CD4-positive, CD25-positive, alpha-beta regulatory T cell (primary cell): ENCODE results near the gene MIPEP. TPM values are rescaled to one million over a fixed set of nuclear protein-coding genes. Genes with fewer than 3 reads are reported as not detected.
A peak's percentile ranks its signal among the peaks of the same experiment; 100 is the strongest.

Source experiments
- ATAC-seq, 2 donors: fragments of 150-1000 bp; cut with Tn5 transposase; one replicate each; pipeline ENCODE4 v1.10.0; 2021; ENCODE audit warnings: low read depth in 2 of 2, moderate number of reproducible peaks in 2 of 2, moderate library complexity in 1 of 2
- DNase-seq, 3 donors: peaks; one replicate each; pipeline versions ENCODE4 v3.0.0 to v3.0.0-alpha.2; 2012 to 2022; ENCODE audit warnings: mixed read lengths in 1 of 3
- H3K27ac ChIP-seq: one replicate; pipeline ENCODE4 v1.7.0; 2013; ENCODE audit warnings: mild to moderate bottlenecking, low read length; ENCODE audit not compliant: insufficient read depth, poor library complexity, severe bottlenecking
- H3K27me3 ChIP-seq: one replicate; pipeline ENCODE4 v1.7.0; 2013; ENCODE audit warnings: low read length; ENCODE audit not compliant: control insufficient read depth, insufficient read depth
- H3K36me3 ChIP-seq: one replicate; pipeline ENCODE4 v1.7.0; 2013; ENCODE audit warnings: mild to moderate bottlenecking, low read length, moderate library complexity; ENCODE audit not compliant: control insufficient read depth, insufficient read depth
- H3K4me1 ChIP-seq: 2 replicates; pipeline ENCODE4 v1.7.0; 2013; ENCODE audit warnings: mild to moderate bottlenecking, low read length; ENCODE audit not compliant: insufficient read depth, control insufficient read depth, poor library complexity, severe bottlenecking
- H3K4me3 ChIP-seq: one replicate; pipeline ENCODE4 v1.7.0; 2013; ENCODE audit warnings: low read depth, mild to moderate bottlenecking, low read length, moderate library complexity
- H3K9me3 ChIP-seq, 2 experiments: 1 replicate in 1 of 2; 2 replicates in 1 of 2; pipeline ENCODE4 v1.7.0; 2013; ENCODE audit warnings: low read length in 2 of 2, mild to moderate bottlenecking in 1 of 2, moderate library complexity in 1 of 2; ENCODE audit not compliant: control insufficient read depth in 2 of 2
- H3K27ac Mint-ChIP-seq, 3 donors: one replicate each; pipeline ENCODE4 v1.8.0; 2020 to 2022; ENCODE audit warnings: mild to moderate bottlenecking in 3 of 3, mixed read lengths in 3 of 3, moderate library complexity in 2 of 3
- H3K27me3 Mint-ChIP-seq: one replicate; pipeline ENCODE4 v1.8.0; 2022; ENCODE audit warnings: mild to moderate bottlenecking, mixed read lengths
- H3K36me3 Mint-ChIP-seq: one replicate; pipeline ENCODE4 v1.8.0; 2020; ENCODE audit warnings: mixed read lengths
- H3K4me1 Mint-ChIP-seq, 4 donors: one replicate each; pipeline ENCODE4 v1.8.0; 2020 to 2022; ENCODE audit warnings: mixed read lengths in 4 of 4, mild to moderate bottlenecking in 1 of 4
- H3K4me3 Mint-ChIP-seq, 4 donors: one replicate each; pipeline ENCODE4 v1.8.0; 2020 to 2022; ENCODE audit warnings: mild to moderate bottlenecking in 4 of 4, mixed read lengths in 4 of 4, moderate library complexity in 3 of 4
- H3K9me3 Mint-ChIP-seq, 7 donors: one replicate each; pipeline ENCODE4 v1.8.0; 2020 to 2022; ENCODE audit warnings: mixed read lengths in 7 of 7, mild to moderate bottlenecking in 3 of 7, moderate library complexity in 2 of 7
- polyA plus RNA-seq, 4 donors: library from polyadenylated mRNA; unstranded; fragments of 300-500 nt; fragmentation: Illumina TruSeq; gene quantifications; one replicate each; pipeline ENCODE4 v1.2.3, GENCODE V29; 2021
- total RNA-seq: library from RNA; stranded (reverse); gene quantifications from one replicate; pipeline ENCODE4 v1.2.3, GENCODE V29; 2022

MIPEP gene
- total and polyA plus RNA-seq, 5 donors from 2014 or later = 4.9 to 22.0 (median 19.3) TPM

DNA sequence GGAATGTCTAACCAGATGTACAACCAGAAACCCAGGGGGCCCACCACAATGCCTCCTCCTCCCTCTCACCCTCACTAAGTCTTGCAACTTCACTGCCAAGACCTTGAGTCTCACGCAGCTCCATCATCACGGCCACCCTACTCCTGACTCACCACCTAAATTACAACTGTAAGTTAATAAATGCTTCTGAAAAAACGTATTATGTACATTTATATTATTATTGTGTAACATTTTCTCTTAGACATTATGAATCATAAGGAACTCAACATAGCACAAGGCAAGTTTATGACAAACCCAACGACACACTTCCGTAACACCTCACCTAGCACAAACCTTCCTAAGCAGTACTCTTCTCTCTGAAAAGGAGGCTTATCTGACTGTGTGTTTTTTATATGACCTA, 20.7 kb downstream of the MIPEP start:
- Histone ChIP-seq H3K27ac (no peak overlapping the region), H3K4me1 (no peaks in the 10 kb centered on the region), H3K9me3 (no peaks in the 10 kb centered on the region), H3K4me3 (no peak overlapping the region), H3K36me3 (peaks cover 7% of the 10 kb centered on the region), H3K27me3 (no peaks in the 10 kb centered on the region)
- H3K27ac Mint-ChIP-seq = no peak overlapping the region
- no peak overlapping the region for H3K4me3 Mint-ChIP-seq
- H3K27me3 Mint-ChIP-seq = no peaks in the 10 kb centered on the region
- H3K4me1 Mint-ChIP-seq = peaks cover 0 to 5% (median 2%) of the 10 kb centered on the region in 4 donors
- DNase-seq = no peak
- peaks cover 6% of the 10 kb centered on the region for H3K36me3 Mint-ChIP-seq
- ATAC-seq = no peak
- H3K9me3 Mint-ChIP-seq = no peaks in the 10 kb centered on the region

- H3K27me3 ChIP-seq = no peaks in the 10 kb centered on the region
- peaks cover 7% of the 10 kb centered on the region for H3K36me3 ChIP-seq
- no peaks in the 10 kb centered on the region for H3K4me1 ChIP-seq
- H3K4me3 ChIP-seq = no peak overlapping the region
- Mint-ChIP-seq H3K27ac (no peak overlapping the region), H3K4me1 (peaks cover 0 to 5% (median 2%) of the 10 kb centered on the region in 4 donors), H3K27me3 (no peaks in the 10 kb centered on the region), H3K9me3 (no peaks in the 10 kb centered on the region), H3K36me3 (peaks cover 8% of the 10 kb centered on the region), H3K4me3 (no peak overlapping the region)
- ATAC-seq (no peak), DNase-seq (no peak)
- H3K27ac ChIP-seq = no peak overlapping the region
- no peaks in the 10 kb centered on the region for H3K9me3 ChIP-seq
These were observed 22.1 kb downstream of the MIPEP start for GRCh38 chr13:23867027-23867491.

DNA sequence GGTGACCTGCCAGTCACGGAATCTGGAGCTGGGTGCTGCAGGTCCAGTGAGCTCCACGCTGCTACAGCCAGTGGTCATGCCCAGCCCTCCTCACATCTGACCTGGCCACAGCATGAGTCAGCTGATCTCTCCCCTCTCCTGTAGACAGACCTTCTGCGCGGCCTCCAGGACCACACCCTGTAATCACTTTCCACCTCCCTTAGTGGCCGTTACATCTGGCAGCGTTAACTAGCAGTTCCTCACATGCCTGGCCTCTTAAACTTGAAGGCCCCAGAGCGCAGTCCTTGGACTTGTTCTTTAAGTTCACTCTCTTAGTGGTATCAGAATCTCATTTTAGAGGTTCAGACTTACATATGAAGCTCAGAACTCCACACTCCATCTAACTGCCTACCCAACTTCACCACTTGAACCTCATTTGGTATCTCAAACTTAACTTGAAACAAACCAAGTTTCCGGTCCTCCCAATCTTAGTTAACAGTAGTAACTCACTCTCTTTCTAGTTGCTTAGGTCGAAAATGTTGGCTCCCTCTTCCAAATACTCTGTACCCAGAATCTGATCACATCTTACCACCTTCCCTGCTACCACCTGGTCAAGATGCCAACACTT, 22.7 kb downstream of the MIPEP start:
- Mint-ChIP-seq H3K4me1 (peaks cover 0 to 4% (median 1%) of the 10 kb centered on the region in 4 donors), H3K9me3 (no peaks in the 10 kb centered on the region), H3K36me3 (peaks cover 12% of the 10 kb centered on the region), H3K27me3 (no peaks in the 10 kb centered on the region), H3K4me3 (no peak overlapping the region), H3K27ac (no peak overlapping the region)
- Histone ChIP-seq H3K9me3 (no peaks in the 10 kb centered on the region), H3K36me3 (peaks cover 7% of the 10 kb centered on the region), H3K4me1 (no peaks in the 10 kb centered on the region), H3K4me3 (no peak overlapping the region), H3K27me3 (no peaks in the 10 kb centered on the region), H3K27ac (no peak overlapping the region)
- DNase-seq = no peak
- no peak for ATAC-seq

GRCh38 chr13:23865906-23866305, 23.3 kb downstream of the MIPEP start:
- no peak for DNase-seq
- Histone ChIP-seq H3K27ac (no peak overlapping the region), H3K4me3 (no peak overlapping the region), H3K27me3 (no peaks in the 10 kb centered on the region), H3K9me3 (no peaks in the 10 kb centered on the region), H3K36me3 (peaks cover 7% of the 10 kb centered on the region), H3K4me1 (no peaks in the 10 kb centered on the region)
- Mint-ChIP-seq H3K4me1 (no peaks in the 10 kb centered on the region), H3K4me3 (no peak overlapping the region), H3K36me3 (peaks cover 16% of the 10 kb centered on the region), H3K27me3 (no peaks in the 10 kb centered on the region), H3K27ac (no peak overlapping the region), H3K9me3 (no peaks in the 10 kb centered on the region)
- ATAC-seq = no peak

DNA sequence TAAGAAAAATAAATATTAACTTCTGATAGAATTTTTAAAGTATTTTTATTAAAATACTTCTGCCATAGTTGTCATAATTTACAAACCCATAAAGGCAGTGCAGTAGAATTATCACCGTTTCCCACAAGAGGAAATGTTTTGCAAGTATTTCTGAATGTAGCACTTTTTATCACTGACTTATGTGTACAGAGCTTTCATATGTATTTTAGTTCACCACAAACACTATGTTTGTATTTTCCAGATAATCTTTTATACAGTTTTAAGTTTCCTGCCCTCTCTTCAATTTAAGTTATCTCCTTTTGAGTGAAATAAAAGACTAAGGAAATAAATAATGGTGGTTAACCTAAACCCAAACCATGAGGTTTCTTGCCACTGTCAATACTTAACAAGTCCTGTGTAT, 24.2 kb downstream of the MIPEP start:
- Histone ChIP-seq H3K27me3 (no peaks in the 10 kb centered on the region), H3K4me1 (no peaks in the 10 kb centered on the region), H3K4me3 (no peak overlapping the region), H3K36me3 (peaks cover 7% of the 10 kb centered on the region), H3K9me3 (no peaks in the 10 kb centered on the region), H3K27ac (no peak overlapping the region)
- DNase-seq (no peak), ATAC-seq (no peak)
- no peaks in the 10 kb centered on the region for H3K4me1 Mint-ChIP-seq
- no peaks in the 10 kb centered on the region for H3K9me3 Mint-ChIP-seq
- no peaks in the 10 kb centered on the region for H3K27me3 Mint-ChIP-seq
- H3K36me3 Mint-ChIP-seq = peaks cover 22% of the 10 kb centered on the region
- H3K4me3 Mint-ChIP-seq = no peak overlapping the region
- no peak overlapping the region for H3K27ac Mint-ChIP-seq

- no peaks in the 10 kb centered on the region for H3K27me3 Mint-ChIP-seq
- peaks cover 31% of the 10 kb centered on the region for H3K36me3 Mint-ChIP-seq
- Histone ChIP-seq H3K4me1 (no peaks in the 10 kb centered on the region), H3K36me3 (peaks cover 4% of the 10 kb centered on the region), H3K9me3 (no peaks in the 10 kb centered on the region), H3K27ac (no peak overlapping the region), H3K27me3 (no peaks in the 10 kb centered on the region), H3K4me3 (no peak overlapping the region)
- no peaks in the 10 kb centered on the region for H3K4me1 Mint-ChIP-seq
- ATAC-seq (no peak), DNase-seq (no peak)
- H3K4me3 Mint-ChIP-seq = no peak overlapping the region
- no peaks in the 10 kb centered on the region for H3K9me3 Mint-ChIP-seq
- H3K27ac Mint-ChIP-seq = no peak overlapping the region
These were observed 27.9 kb downstream of the MIPEP start for GRCh38 chr13:23861310-23861709.

DNA sequence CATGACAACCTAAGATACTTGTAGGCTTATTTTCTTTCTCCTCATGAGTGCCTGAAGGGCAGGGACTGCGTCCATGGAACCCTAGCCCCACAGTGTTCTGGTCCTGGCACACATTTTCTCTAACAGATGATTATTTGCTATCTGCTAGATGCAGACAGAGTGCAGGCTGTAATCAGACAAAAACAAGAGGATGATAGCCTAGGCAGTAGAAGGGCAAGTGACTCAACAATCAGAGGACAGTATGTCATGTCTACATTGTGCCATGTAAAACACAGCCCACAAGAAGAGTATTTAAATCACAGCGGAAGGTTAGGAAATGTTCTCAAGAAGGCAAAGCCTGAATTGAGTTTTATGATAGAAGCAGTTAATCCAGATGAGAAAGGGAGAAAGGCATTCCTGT, 29.3 kb downstream of the MIPEP start:
- Mint-ChIP-seq H3K27ac (peak overlapping the region in 1 of 3 donors; percentile 4), H3K4me3 (no peak overlapping the region), H3K36me3 (peaks cover 35% of the 10 kb centered on the region), H3K9me3 (no peaks in the 10 kb centered on the region), H3K4me1 (peaks cover 0 to 5% (median 0%) of the 10 kb centered on the region in 4 donors), H3K27me3 (no peaks in the 10 kb centered on the region)
- Histone ChIP-seq H3K4me1 (no peaks in the 10 kb centered on the region), H3K36me3 (peaks cover 5% of the 10 kb centered on the region), H3K9me3 (no peaks in the 10 kb centered on the region), H3K27ac (no peak overlapping the region), H3K4me3 (no peak overlapping the region), H3K27me3 (no peaks in the 10 kb centered on the region)
- no peak for DNase-seq
- no peak for ATAC-seq

DNA sequence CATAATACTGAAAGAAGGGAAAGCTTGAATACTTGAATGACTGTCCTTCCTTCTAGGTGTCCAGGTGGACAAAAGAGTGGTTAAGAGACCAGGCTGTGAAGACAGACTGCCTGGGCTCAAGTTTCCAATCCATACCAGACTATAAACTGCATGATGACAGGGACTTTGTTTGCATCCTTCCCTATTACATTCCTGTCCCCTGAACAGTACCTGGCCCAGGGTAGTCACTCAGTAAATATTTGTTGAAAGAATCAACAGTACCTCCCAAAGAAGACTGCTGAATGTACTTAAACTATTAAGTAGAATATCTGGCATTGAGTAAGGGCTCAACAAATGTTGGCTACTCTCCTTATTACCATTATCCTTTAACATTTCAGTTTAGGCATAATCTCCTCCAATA, 29.7 kb downstream of the MIPEP start:
- peaks cover 5% of the 10 kb centered on the region for H3K36me3 ChIP-seq
- H3K9me3 ChIP-seq = no peaks in the 10 kb centered on the region
- DNase-seq (no peak), ATAC-seq (no peak)
- H3K27ac ChIP-seq = no peak overlapping the region
- H3K27me3 ChIP-seq = no peaks in the 10 kb centered on the region
- H3K36me3 Mint-ChIP-seq = peaks cover 35% of the 10 kb centered on the region
- H3K4me1 ChIP-seq = no peaks in the 10 kb centered on the region
- no peaks in the 10 kb centered on the region for H3K9me3 Mint-ChIP-seq
- H3K27ac Mint-ChIP-seq = peak overlapping the region in 1 of 3 donors; percentile 4
- H3K4me1 Mint-ChIP-seq = peaks cover 0 to 5% (median 0%) of the 10 kb centered on the region in 4 donors
- no peaks in the 10 kb centered on the region for H3K27me3 Mint-ChIP-seq
- no peak overlapping the region for H3K4me3 Mint-ChIP-seq
- H3K4me3 ChIP-seq = no peak overlapping the region
